HG03095 (cell line): Measurements from ENCODE around the gene RPL18.
"Not testable (repeated sequence)": the region's sequence is repeated elsewhere in the genome, so short reads cannot be mapped to it uniquely, and the experiment has no call there.

ENCODE experiments used
- ATAC-seq: cut with Tn5 transposase; IDR thresholded peaks from one replicate; pipeline ENCODE4 v1.9.1; 2021; ENCODE audit warnings: moderate library complexity; ENCODE audit not compliant: unreplicated experiment

The RPL18 gene

DNA sequence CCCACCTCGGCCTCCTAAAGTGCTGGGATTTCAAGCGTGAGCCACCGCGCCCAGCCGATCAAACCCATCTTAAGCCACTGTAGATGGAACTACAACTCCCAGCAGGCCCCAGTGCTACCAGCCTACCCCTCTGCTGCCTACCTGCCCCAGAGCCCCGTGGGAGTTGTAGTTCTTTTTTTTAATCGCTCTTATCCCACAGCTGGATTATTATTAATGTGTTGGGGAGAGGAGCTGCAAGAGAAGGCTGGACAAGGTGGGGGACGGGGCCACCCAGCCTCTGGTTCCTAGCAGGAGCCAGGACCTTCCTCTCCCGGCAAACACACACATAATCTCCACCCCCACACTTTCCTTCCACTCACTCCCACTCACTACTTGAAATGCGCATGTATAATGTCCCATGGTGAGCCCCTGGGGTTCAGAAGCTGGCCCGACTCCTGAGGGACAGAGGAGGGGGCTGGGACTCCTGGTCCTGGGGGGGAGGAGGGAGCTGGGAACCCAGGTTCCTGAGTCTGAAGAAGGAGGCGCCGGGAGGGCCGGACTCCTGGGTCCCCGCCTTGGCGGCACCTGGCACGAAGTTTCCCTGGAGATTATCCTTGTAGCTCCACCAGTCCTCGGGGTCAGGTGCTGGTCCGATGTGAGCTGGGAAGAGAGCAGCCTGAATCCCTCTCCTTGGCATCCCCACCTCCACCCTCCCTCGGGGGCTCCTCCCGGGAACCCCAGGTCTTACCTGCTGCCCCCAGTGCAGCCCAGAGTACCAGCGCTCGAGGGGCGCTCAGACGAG, 26.1 kb upstream of the RPL18 start:
- ATAC-seq, result no peak

DNA sequence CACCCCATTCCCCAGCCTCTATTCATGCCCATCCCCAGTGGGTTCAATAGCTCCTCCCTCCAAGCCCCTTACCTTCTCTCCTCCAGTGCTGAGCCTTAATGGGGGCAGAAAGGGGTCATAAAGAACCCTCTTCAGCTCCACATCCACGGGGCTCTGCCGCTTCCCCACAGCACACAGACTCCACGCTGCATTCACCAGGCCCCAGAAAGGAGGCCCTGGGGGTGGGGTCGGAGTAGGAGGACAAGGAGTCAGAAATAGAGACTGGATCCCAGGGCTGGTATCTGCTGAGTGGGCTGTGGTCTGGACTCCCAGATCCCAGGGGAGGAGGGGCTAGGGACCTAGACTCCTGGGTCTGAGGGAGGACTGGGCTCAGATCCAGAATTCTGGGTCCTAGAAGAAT, 25.4 kb upstream of the RPL18 start:
- ATAC-seq, result no peak

DNA sequence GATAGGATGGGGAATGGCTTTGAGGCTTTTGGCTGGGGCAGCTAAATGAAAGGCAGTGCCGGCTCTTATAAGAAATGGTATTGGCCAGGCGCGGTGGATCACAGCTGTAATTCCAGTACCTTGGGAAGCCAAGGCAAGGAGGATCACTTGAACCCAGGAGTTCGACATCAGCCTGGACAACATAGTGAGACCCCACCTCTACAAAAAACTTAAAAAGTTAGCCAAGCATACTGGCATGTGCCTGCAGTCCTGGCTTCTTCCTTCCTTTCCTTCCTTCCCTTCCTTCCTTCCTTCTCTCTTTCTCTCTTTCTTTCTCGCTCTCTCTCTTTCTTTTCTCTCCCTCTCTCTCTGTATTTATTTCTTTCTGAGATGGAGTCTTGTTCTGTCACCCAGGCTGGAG, 23.9 kb upstream of the RPL18 start:
- no peak for ATAC-seq

DNA sequence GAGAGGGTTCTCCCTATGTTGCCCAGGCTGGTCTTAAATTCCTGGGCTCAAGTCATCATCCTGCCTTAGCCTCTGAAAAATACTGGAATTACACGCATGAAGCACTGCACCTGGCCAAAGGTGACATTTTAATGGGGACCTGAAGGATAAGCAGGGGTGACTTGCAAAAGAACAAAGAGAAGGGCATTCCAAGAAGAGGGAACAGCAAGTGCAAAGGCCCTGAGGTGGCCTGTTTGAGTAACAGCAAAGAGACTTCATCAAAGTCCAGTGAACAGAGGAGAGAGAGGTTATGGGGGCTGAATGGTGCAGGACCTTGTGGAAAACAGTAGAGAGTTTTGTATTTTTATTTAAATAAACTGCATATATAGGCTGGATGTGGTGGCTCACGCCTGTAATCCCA, 22.9 kb upstream of the RPL18 start:
- no peak for ATAC-seq

DNA sequence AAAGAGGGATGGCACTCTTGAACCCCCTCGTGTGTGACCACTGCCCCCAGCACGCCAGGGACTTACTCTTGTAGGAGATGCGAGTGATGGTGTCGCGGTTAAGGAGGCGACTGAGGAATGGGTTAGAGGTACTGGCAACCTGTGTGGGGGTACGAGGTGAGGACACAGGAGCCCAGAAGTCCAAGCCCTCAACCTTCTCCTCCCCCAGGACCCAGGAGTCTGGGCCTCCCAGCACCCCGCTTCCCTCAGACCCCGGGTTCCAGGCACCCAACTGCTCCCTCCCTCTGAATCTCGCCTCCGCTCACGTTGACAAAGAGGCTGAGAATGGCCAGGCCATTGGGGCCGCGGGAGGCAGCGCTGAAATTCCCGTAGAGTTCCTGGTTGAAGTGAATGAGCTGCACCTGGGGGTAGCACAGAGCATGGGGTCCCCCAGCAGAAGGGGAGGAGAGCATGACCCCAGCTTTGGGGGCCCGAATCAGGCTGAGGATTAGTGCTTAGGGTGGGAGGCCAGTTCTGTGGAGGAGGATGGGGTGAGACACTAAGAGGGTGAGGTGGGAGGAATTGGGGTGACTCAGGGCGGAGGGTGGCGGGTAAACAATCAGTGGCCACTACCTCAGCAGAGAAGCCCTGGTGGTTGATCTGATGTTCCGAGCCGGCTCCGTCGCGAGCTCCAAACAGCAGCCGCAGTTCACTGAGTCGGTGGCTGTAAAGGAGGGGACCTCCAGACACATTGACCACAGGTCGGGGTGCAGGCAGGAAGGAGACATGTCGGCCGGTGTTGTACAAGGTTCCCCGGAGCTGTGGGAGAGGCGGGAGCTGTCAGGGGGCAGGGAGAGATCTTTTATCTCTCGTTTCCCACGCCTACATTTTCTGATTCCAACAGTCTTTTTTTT, 20.8 kb upstream of the RPL18 start:
- no peak for ATAC-seq

DNA sequence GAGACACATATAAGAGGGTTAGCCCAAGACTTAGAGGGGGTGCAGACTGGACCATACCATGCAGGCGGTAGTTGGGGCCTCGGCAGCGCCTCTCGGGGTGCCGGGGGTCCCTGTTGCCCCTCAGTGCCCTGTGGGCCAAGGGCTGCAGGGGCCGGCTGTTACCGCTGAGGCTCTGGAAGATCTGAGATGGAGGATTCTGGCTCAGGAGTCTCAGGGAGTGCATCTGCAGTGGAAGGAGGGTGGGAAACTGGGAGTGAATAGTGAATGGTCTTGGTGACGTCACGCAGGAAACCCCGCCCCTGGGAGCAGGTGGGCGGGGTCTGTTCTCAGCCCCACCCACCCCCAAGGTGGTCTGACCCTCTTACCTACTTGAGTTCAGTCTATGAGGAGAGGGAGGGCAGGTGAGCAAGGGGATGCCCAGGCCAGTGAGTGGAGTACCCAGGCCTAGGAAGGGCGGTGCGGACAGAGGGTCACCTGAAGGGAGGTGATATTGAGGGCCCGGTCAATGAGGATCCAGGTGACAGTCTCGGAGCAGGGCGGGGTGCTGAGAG, 19.9 kb upstream of the RPL18 start:
- ATAC-seq, result no peak

DNA sequence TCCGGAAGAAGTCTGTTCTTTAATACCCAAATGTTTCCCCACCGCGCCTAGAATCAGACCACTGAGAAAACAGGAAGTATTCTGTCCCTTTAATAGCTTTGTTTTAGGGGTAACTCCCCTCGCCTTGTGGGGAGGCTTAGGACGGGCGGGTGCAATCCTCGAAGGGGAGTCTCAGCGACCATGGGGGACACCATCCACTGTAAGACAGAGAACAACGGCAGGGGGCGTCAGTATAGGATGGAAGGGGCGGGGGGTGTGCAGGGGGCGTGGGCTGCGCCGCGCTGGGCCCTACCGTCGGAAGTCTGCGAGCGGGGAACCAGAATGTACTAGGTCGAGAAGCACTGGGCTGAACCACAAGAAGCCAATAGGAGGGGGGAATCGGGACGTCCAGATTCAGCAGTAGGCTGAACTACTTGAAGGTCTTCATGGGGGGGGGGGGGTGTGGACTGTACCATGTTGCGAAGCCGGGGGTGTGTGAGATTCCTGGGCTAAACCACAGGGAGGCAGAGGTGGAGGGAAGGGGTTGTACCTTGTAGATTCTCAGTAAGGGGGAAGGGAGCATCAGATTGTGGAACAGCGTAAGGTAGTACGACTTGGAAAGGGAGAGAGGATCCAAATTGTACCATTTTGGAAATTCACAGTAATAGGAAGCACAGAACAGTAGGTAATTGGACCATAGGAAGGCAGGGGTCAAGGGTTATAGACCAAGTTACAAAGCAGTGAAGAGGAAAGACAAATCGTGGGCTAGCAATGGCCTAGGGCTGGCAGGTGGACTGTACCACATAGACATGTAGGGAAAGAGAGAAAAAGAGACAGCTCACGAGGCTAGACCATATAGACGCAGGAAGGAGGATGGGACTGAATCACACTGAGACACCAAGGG, 19.2 kb upstream of the RPL18 start:
- peak; percentile 3 for ATAC-seq

DNA sequence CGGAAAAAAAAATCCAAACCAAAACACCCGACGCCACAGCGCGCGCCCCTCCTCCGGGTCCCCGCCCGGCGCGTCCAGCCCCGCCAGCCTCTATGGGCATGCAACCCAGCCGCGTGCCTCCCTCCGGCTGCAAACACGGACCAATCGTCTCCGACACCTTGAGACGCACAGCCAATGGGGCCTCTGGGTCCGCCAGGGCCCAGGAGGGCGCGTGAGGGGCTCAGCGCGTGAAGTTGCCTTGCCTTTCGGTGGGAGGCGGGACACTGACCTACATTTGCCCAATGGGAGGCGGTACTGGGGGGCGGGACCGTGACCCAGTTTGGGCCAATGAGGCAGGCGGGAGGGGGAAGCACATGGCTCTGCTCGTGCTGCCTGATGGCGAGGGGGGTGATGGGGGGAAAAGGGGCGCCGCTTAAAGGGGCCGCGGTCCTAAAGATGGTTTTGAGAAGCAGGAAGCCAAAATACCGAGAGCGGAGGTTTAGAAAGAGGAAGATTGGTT, 18.5 kb upstream of the RPL18 start:
- peak; percentile 63 for ATAC-seq

DNA sequence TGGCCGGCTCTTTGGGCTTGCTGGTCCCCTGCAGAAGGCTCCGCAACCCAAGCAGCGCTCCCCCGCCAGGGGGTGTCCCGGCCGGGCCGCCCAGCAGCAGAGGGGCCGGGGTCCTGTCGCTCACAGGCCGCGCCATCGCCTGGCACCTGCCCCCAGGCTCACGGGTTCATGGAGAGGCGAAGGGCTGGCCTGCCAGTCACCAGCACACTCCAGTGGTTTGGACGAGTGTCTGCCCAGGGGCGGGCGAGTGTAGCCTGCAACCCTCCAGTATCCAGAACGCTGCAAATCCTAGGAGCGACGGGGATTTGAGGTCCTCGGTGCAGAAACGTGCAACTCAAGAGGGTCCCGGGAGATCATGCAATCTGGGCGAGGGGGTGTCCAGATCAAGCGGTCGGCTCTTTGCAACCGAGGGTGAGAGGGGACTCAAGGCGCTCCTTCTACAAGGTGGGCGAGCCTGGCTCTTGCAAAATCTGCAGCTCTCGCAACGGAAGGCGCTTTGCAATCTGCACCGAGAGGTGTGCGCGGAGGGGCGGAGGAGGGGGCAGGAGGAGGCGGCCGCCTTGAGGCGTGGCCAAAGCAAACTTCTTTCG, 18.0 kb upstream of the RPL18 start, which contains the start of gene DBP:
Gene DBP, minus strand, starts transcription at position 521 of the 590 bp plus-strand sequence. Its CDS starts 385 bp downstream, at position 136.
- no peak for ATAC-seq

DNA sequence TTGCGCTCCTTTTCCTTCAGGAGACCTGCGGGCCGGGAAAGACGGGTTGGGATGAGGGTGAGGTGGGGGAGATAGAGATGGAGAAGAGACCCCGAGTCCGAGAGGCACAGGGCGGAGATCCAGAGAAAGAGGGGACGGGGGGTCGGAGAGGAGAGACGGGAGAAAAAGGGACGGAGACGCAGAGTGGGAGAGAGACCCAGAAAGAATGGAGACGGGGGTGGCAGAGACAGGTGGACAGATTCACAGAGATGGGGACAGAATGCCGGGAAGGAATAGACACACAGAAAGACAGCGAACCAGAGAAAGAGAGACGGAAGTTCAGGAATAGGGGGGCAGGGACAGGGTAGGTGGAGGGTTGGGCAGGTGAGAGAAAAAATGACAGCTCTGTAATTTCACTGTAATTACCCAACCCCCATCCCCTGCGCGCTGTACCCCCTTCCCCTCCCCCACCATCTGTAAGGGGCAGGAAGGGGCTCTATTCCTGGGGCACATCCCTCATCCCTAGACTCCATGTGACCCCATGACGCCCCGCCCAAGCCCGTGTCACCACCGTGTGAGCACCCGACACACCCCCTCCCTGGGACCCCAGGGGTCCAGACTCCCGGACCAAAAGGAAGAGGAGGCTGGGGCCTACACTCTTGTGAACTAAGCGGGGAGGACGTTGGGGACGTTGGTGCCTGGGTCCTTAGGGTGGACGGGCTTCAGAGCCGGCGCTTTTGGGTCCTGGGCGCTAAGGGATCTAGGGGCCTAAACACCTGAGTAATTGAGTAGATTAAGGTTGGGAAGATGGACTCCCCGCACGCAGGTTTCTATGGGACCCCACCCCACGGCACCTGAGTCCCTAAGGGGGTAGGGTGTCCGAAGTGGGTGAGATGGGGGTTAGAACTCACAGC, 17.2 kb upstream of the RPL18 start:
- no peak for ATAC-seq

DNA sequence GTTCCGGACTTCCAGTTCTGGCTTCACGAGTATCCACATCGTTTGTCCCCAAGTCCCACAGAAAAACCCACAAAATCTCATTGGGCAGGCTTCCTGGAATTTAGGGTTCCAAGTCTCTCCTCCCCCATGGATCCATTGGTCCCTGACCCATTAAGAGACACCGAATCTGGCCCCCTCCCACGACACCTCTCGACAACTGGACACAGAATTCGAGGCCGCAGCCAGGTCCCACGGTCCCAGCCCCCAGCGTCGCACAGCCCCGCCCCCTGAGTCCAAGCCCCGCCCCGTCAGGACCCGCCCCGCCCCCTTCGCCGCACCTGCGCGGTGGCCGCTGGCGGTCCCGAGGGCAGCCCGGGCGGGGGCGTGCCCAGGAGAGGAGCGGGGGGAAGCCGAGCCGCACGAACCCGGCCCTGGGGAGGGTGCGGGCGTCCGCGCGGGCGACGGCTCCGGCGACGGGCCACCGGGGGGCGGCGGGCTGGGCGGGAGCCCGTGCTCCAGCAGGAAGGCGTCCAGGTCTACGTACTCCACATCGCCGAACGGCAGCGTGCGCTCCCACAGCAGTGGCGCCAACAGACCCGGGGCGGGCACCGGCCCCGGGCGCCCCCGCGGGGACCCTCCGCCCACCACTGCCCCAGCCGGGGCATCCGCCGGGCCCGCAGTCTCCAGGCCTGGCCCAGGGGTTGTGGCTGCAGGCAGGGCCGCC, 16.4 kb upstream of the RPL18 start:
- no peak for ATAC-seq

DNA sequence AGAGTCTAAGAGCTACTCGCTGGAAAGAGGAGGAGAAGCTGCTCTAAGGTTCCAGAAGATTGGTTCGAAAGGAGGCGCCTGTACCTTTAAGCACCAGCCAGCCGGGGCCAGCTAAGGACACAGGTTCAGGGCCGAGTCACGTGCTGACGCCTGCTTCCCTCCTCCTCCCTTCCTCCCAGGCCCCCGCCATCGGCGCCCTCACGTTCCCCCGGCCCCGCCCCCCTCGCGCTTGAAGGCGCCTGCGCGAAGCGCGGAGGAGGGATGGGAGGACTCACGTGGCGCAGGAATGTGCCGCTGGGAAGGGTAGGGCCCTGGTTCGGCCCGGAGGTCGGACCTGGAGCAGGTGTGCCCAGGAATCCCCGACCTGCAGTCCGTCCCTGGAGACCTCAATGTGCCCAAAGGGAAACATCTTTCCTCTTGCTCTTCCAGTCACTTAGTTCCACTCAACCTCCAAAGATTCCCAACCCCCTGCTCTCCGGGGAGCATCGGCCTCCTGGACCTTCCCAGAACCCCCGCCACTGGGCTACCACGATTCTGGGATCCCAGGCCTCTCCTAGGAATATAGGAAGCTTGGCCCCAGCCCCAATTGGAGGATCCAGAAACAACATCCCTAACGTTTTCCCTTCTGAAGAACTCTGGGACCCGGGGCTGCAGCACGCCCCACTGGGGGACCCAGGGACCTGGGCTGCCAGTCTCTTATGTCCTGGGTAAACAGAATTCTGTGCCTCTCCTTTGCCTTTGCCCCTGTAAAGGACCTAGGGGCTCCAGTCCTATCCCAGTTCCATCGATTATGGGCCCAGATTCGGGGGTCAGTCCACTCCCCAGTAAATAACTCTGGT, 15.7 kb upstream of the RPL18 start:
- peak; percentile 24 for ATAC-seq

DNA sequence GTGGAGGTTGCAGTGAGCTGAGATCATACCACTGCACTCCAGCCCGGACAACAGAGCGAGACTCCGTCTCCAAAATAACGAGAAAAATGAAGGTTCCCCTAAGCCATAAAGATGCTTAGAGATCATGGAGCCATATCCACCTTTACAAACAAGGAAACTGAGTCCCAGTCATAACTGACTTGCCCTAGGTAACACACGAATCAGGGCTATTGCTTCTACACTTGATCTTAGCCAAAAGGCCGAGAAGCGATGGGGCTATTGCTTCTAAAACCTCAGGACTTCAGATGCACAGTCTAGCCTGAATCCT, 15.0 kb upstream of the RPL18 start:
- no peak for ATAC-seq

DNA sequence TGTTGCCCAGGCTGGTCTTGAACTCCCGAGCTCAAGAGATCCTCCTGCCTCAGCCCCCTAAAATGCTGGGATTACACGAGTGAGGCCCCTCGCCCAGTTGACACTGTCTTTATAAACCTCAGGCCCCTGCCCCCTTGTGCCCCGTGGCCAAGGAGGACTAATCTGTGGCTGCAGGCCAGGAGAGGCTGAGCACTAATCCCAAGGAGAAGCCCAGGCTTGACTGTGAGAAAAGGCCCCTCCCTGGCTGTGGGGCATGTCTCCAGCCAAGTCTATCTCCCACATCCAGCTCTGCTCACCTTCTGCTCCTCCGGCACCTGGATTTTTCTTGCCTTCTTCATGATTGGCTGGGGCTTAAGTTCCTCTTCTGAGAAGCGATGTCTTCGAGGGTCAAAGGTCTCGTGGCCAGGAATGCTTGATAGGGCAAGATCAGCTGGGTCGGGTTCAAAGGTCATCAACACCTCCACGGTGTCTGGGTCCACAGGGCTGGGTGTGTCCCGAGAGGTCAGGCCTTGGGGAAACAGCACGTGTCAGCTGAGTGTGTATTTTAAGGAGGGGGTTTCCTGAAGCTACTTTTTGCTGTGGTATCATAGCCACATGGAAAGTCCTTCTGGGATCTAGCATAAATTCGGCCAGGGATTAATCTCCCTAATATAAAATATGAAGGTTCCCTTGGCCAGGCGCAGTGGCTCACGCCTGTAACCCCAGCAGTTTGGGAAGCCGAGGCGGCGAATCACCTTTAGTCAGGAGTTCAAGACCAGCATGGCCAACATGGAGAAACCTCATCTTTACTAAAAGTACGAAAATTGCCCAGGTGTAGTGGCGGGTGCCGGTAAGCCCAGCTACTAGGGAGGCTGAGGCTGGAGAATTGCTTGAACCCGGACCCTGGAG, 14.4 kb upstream of the RPL18 start:
- no peak for ATAC-seq

DNA sequence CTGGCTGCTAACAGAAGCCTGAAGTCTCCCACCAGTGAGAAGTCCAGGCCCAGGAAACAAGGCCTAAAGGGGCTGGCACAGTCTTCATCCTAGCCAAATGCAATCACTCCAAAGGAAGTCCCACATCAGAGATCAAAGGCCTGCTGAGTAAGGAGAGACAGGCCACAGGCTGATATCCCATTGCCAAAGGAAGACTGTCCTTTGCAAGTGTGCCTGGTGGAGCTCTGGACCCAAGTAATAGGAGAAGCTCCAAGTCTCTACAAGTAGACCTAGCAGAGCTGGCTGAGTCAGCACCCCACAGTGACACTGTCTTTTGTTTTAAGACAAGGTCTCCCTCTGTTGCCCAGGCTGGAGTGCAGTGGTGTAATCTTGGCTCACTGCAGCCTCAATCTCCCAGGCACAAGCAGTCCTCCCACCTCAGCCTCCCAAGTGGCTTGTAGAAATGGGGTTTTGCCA, 13.7 kb upstream of the RPL18 start:
- no peak for ATAC-seq

DNA sequence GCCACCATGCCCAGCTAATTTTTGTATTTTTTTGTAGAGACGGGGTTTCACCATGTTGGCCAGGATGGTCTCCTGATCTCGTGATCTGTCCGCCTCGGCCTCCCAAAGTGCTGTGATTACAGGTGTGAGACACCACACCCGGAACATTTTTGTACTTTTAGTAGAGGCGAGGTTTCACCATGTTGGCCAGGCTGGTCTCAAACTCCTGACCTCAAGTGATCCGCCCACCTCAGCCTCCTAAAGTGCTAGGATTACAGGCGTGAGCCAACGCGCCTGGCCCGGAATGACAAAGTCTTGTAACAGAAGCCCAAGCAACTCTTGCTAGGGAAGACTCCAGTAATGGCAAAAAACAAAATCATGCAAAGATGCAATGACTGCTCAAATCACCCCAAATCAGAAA, 13.3 kb upstream of the RPL18 start:
- ATAC-seq, result not testable (repeated sequence)

DNA sequence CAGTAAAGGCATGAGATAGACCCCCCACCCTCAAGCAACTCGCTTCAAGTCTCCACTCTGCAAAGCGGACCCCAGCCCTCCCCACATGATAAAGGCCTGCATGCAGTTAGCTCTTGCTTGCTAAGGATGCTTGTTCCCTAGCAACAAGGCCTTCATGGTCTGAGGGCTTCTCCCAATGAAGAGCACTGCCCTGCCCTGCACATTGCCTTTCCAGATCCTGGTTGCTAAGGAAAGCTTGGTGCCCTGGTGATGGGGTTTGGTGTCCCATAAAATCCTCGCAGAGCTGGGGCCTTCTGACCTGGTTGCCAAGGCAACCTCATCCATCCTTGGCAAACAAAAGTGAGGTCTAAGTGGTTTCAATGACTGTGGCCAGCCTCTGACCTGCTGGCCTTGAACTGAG, 12.2 kb upstream of the RPL18 start:
- ATAC-seq, result no peak
